MM.1S (cell line): ENCODE measurements around the gene ZCCHC2.

ENCODE experiments used
- DNase-seq: peaks from one replicate; pipeline ENCODE4 v3.0.0-alpha.2; 2015
- H2AFZ ChIP-seq: fragments of 300-600 bp; sonication (generic); 2 replicates; pipeline ENCODE4 v1.6.0; 2016; ENCODE audit warnings: antibody characterized with exemption, low read length
- H3F3A ChIP-seq: fragments of 300-600 bp; sonication (generic); 2 replicates; pipeline ENCODE4 v1.6.1; 2016; ENCODE audit warnings: mild to moderate bottlenecking, antibody characterized with exemption, low read length, moderate library complexity, mixed read lengths; ENCODE audit not compliant: insufficient read depth
- H3K27ac ChIP-seq: fragments of 300-600 bp; sonication (generic); 2 replicates; pipeline ENCODE4 v1.5.1; 2016; ENCODE audit warnings: mild to moderate bottlenecking, low read length
- H3K27me3 ChIP-seq: fragments of 300-600 bp; sonication (generic); replicated peaks from 2 replicates; pipeline ENCODE4 v1.6.0; 2016; ENCODE audit warnings: low read length; ENCODE audit not compliant: insufficient read depth
- H3K36me3 ChIP-seq: fragments of 300-600 bp; sonication (generic); replicated peaks from 2 replicates; pipeline ENCODE4 v1.6.1; 2016; ENCODE audit warnings: mild to moderate bottlenecking, low read length, mixed read lengths; ENCODE audit not compliant: insufficient read depth
- H3K4me1 ChIP-seq: fragments of 300-600 bp; sonication (generic); 2 replicates; pipeline ENCODE4 v1.6.1; 2016; ENCODE audit warnings: low read length, mixed read lengths
- H3K4me2 ChIP-seq: fragments of 300-600 bp; sonication (generic); 2 replicates; pipeline ENCODE4 v1.6.0; 2016; ENCODE audit warnings: low read depth, low read length
- H3K4me3 ChIP-seq: fragments of 300-600 bp; sonication (generic); 2 replicates; pipeline ENCODE4 v1.5.1; 2016; ENCODE audit warnings: low read length, mixed read lengths
- H3K79me2 ChIP-seq: fragments of 300-600 bp; sonication (generic); 2 replicates; pipeline ENCODE4 v1.6.1; 2016; ENCODE audit warnings: mixed run types, low read length, mixed read lengths
- H3K9ac ChIP-seq: fragments of 300-600 bp; sonication (generic); 2 replicates; pipeline ENCODE4 v1.6.1; 2016; ENCODE audit warnings: low read length, mixed read lengths
- H3K9me2 ChIP-seq: fragments of 300-600 bp; sonication (generic); replicated peaks from 2 replicates; pipeline ENCODE4 v1.6.1; 2016; ENCODE audit warnings: mild to moderate bottlenecking, low read length, mixed read lengths; ENCODE audit not compliant: insufficient read depth
- H3K9me3 ChIP-seq: fragments of 300-600 bp; sonication (generic); replicated peaks from 2 replicates; pipeline ENCODE4 v1.6.1; 2016; ENCODE audit warnings: mild to moderate bottlenecking, low read length, mixed read lengths; ENCODE audit not compliant: insufficient read depth
- H4K20me1 ChIP-seq: fragments of 300-600 bp; sonication (generic); 2 replicates; pipeline ENCODE4 v1.6.1; 2016; ENCODE audit warnings: mild to moderate bottlenecking, low read length, moderate library complexity, mixed read lengths; ENCODE audit not compliant: insufficient read depth
- CTCF ChIP-seq: fragments of 300-600 bp; sonication (generic); IDR thresholded peaks from 2 replicates; pipeline ENCODE4 v1.5.1; 2016; ENCODE audit warnings: antibody characterized with exemption, low read length, mixed read lengths
- EZH2 ChIP-seq: fragments of 300-600 bp; sonication (generic); optimal IDR thresholded peaks from 2 replicates; pipeline ENCODE3; 2017; ENCODE audit warnings: low read depth, mild to moderate bottlenecking, antibody characterized with exemption, low read length, mixed read lengths
- EZH2phosphoT487 ChIP-seq: fragments of 300-600 bp; sonication (generic); IDR thresholded peaks from 2 replicates; pipeline ENCODE4 v1.6.1; 2018; ENCODE audit warnings: antibody characterized with exemption, low read length

Gene ZCCHC2

GRCh38 chr18:62617793-62618591 lies 95.2 kb downstream of the ZCCHC2 start:
- DNase-seq = no peak
- Histone ChIP-seq H3F3A (no peaks in the 10 kb centered on the region), H3K36me3 (no peaks in the 10 kb centered on the region), H3K9ac (no peak overlapping the region), H3K79me2 (no peaks in the 10 kb centered on the region), H3K9me3 (no peaks in the 10 kb centered on the region), H3K4me2 (no peak overlapping the region), H3K4me3 (no peak overlapping the region), H3K9me2 (no peaks in the 10 kb centered on the region), H3K27me3 (no peaks in the 10 kb centered on the region), H2AFZ (no peak overlapping the region), H4K20me1 (no peaks in the 10 kb centered on the region), H3K4me1 (no peaks in the 10 kb centered on the region), H3K27ac (no peak overlapping the region)
- TF ChIP-seq CTCF (no peak), EZH2phosphoT487 (no peak), EZH2 (no peak)

GRCh38 chr18:62618735-62619134 lies 95.9 kb downstream of the ZCCHC2 start:
- H3K9me2 ChIP-seq = no peaks in the 10 kb centered on the region
- no peaks in the 10 kb centered on the region for H3F3A ChIP-seq
- no peak overlapping the region for H3K27ac ChIP-seq
- H3K9me3 ChIP-seq = no peaks in the 10 kb centered on the region
- no peaks in the 10 kb centered on the region for H3K79me2 ChIP-seq
- no peaks in the 10 kb centered on the region for H3K4me1 ChIP-seq
- no peak overlapping the region for H3K9ac ChIP-seq
- TF ChIP-seq CTCF (no peak), EZH2 (no peak), EZH2phosphoT487 (no peak)
- no peaks in the 10 kb centered on the region for H3K27me3 ChIP-seq
- no peaks in the 10 kb centered on the region for H3K36me3 ChIP-seq
- no peak overlapping the region for H3K4me2 ChIP-seq
- no peak overlapping the region for H2AFZ ChIP-seq
- no peak for DNase-seq
- H4K20me1 ChIP-seq = no peaks in the 10 kb centered on the region
- no peak overlapping the region for H3K4me3 ChIP-seq

- no peak overlapping the region for H3K9ac ChIP-seq
- no peaks in the 10 kb centered on the region for H3K36me3 ChIP-seq
- no peaks in the 10 kb centered on the region for H3K9me2 ChIP-seq
- no peak overlapping the region for H2AFZ ChIP-seq
- H3K4me3 ChIP-seq = no peak overlapping the region
- no peaks in the 10 kb centered on the region for H3K79me2 ChIP-seq
- no peaks in the 10 kb centered on the region for H3K4me1 ChIP-seq
- no peak for DNase-seq
- H3K27me3 ChIP-seq = no peaks in the 10 kb centered on the region
- no peak overlapping the region for H3K27ac ChIP-seq
- no peaks in the 10 kb centered on the region for H3K9me3 ChIP-seq
- H3F3A ChIP-seq = no peaks in the 10 kb centered on the region
- H4K20me1 ChIP-seq = no peaks in the 10 kb centered on the region
- TF ChIP-seq CTCF (no peak), EZH2phosphoT487 (no peak), EZH2 (no peak)
- H3K4me2 ChIP-seq = no peak overlapping the region
These were observed 98.7 kb downstream of the ZCCHC2 start for GRCh38 chr18:62621546-62621945.
